Progenitor cell of endocrine pancreas (in vitro differentiated cells): ENCODE measurements around the gene NR2F6. TPM values are rescaled to one million over a fixed set of nuclear protein-coding genes. Genes with fewer than 3 reads are reported as not detected.

Source experiments
- DNase-seq: peaks from one replicate; pipeline ENCODE4 v3.0.0; 2021; ENCODE audit warnings: low spot score; ENCODE audit not compliant: unreplicated experiment
- H3K27ac Mint-ChIP-seq: 2 replicates; pipeline ENCODE4 v1.8.0; 2021; ENCODE audit warnings: mild to moderate bottlenecking, moderate library complexity, mixed read lengths
- H3K27me3 Mint-ChIP-seq: 2 replicates; pipeline ENCODE4 v1.8.0; 2021; ENCODE audit warnings: mixed read lengths
- H3K36me3 Mint-ChIP-seq: 2 replicates; pipeline ENCODE4 v1.8.0; 2022; ENCODE audit warnings: mixed read lengths; ENCODE audit not compliant: insufficient read depth
- H3K4me1 Mint-ChIP-seq: 2 replicates; pipeline ENCODE4 v1.8.0; 2021; ENCODE audit warnings: low read depth, mixed read lengths
- H3K4me3 Mint-ChIP-seq: 2 replicates; pipeline ENCODE4 v1.8.0; 2021; ENCODE audit warnings: low read depth, mild to moderate bottlenecking, moderate library complexity, mixed read lengths
- H3K9me3 Mint-ChIP-seq: 2 replicates; pipeline ENCODE4 v1.8.0; 2021; ENCODE audit warnings: low read depth, mixed read lengths
- total RNA-seq: library from RNA; stranded (reverse); gene quantifications from 2 replicates; pipeline ENCODE4 v1.2.1, GENCODE V29; 2021
- TF ChIP-seq, protein P1 (sequence below): fragments of 200-600 bp; sonication (generic); IDR thresholded peaks from one replicate; pipeline ENCODE4 v1.5.0; 2021; ENCODE audit warnings: antibody characterized with exemption, mild to moderate bottlenecking; ENCODE audit not compliant: unreplicated experiment

NR2F6 gene
- total RNA-seq, 1 donor from 2014 or later = 150 TPM

DNA sequence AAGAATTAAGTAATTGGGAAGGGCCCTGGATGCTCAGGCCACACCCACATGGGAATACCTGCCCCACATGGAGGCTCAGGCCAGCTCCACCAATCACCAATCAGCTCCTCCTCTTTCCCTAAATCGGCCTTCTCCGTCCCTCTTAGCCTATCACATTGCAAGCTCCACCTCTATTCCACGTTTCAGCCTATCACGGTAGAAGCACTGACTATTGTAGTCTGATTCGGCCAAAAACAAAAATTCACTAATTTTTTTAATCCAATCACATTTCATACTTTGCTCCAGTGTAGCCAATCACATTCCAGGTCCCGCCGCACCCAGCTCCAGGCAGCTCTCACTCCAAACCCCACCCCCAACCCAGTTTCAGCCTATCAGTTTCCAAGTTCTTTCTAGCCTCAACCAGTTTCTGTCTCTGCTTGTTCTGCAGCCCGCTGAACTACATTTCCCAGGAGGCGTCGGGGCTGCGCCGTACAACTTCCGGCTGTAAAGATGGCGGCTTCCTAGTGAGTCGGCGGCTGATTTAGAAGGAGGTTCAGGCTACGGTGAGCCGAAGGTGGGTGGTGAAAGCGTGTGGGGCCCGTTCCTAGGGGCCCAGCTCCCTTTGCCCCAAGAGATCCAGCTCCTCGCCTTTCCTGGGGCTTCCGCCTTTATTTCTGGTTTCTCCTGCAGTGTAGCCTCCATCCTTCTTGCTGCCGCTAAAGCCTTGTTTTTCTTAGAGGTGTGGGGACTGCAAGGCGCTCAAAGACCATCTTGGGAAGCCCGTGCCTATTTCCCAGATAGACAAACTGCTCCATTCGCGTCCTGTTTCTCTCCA lies 21.5 kb upstream of the NR2F6 start, which contains the start of gene BABAM1:
Gene BABAM1 (plus strand): TSS at position 469 of the 814 bp plus-strand sequence. CDS start 1,364 bp downstream, outside the sequence.
- Mint-ChIP-seq H3K4me1 (peaks cover 6% of the 10 kb centered on the region), H3K27ac (peak within 1 kb of the TSS; percentile 91), H3K36me3 (peaks cover 6% of the 10 kb centered on the region), H3K9me3 (peaks cover 4% of the 10 kb centered on the region), H3K4me3 (peak within 1 kb of the TSS; percentile 93), H3K27me3 (no peaks in the 10 kb centered on the region)
- DNase-seq = peak; percentile 87
- TF ChIP-seq, protein P1, sequence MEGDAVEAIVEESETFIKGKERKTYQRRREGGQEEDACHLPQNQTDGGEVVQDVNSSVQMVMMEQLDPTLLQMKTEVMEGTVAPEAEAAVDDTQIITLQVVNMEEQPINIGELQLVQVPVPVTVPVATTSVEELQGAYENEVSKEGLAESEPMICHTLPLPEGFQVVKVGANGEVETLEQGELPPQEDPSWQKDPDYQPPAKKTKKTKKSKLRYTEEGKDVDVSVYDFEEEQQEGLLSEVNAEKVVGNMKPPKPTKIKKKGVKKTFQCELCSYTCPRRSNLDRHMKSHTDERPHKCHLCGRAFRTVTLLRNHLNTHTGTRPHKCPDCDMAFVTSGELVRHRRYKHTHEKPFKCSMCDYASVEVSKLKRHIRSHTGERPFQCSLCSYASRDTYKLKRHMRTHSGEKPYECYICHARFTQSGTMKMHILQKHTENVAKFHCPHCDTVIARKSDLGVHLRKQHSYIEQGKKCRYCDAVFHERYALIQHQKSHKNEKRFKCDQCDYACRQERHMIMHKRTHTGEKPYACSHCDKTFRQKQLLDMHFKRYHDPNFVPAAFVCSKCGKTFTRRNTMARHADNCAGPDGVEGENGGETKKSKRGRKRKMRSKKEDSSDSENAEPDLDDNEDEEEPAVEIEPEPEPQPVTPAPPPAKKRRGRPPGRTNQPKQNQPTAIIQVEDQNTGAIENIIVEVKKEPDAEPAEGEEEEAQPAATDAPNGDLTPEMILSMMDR = no peak

DNA sequence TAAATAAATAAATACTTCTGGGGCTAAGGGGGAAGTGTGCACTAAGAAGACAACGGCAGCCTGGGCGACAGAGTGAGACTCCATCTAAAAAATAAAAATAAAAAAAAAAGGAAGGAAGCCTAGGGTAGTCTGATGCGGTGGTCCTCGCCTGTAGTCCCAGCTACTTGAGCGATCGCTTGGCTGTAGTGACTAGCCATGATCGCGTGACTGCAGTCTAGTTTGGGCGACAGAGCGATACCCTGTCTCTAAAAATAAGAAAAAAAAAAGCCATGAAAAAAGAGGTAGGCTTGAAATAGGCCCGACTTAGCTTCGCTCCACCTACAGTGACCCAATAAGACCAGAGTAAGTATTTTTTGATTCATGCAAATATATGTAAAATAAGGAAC lies 20.9 kb upstream of the NR2F6 start:
- Mint-ChIP-seq H3K27ac (peak overlapping the region; percentile 91), H3K4me3 (peak overlapping the region; percentile 93), H3K27me3 (no peaks in the 10 kb centered on the region), H3K4me1 (peaks cover 6% of the 10 kb centered on the region), H3K36me3 (peaks cover 6% of the 10 kb centered on the region), H3K9me3 (peaks cover 4% of the 10 kb centered on the region)
- no peak for DNase-seq
- TF ChIP-seq, protein P1 = no peak

DNA sequence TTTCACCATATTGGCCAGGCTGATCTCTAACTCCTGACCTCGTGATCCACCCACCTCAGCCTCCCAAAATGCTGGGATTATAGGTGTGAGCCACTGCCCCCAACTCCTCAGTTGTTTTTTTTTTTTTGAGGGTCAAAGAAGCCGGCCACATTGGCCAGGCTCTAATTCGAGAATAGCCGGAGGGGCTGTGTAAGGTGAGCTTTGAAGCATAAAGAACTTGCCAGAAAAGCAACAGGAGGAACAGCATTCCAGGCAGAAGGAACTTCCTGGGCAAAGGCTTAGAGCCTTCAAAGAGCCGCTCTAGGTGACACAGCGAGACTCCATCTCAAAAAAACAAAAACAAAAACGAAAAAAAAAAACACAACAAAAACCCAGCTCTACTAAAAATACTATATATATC lies 20.3 kb upstream of the NR2F6 start:
- Mint-ChIP-seq H3K27me3 (no peaks in the 10 kb centered on the region), H3K36me3 (peaks cover 2% of the 10 kb centered on the region), H3K4me1 (peaks cover 6% of the 10 kb centered on the region), H3K4me3 (no peak overlapping the region), H3K27ac (no peak overlapping the region), H3K9me3 (peaks cover 4% of the 10 kb centered on the region)
- TF ChIP-seq, protein P1 = no peak
- DNase-seq = no peak

DNA sequence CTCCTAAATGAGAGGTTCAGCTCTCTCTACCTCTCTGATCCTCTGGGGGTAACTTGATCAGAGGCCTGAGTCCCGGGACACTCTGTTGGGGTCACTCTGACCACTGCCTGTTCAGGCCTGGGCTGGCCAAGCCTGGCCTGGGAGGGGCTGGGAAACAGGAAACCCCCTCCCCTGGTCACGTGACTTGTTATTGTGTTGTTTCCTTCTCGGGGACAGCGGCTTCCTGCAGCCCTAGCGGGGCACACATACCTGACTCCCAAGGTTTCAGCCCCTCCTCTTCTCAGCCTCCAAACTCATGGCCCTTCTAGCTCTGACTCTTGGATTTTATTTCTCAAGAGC lies 18.9 kb upstream of the NR2F6 start, which contains the start of gene USHBP1:
Gene USHBP1 (minus strand): TSS at position 105 of the 339 bp plus-strand sequence. CDS start 446 bp downstream, outside the sequence.
- Mint-ChIP-seq H3K9me3 (peaks cover 4% of the 10 kb centered on the region), H3K4me3 (no peak within 1 kb of the TSS), H3K27ac (no peak within 1 kb of the TSS), H3K27me3 (peaks cover 3% of the 10 kb centered on the region), H3K4me1 (peaks cover 6% of the 10 kb centered on the region), H3K36me3 (no peaks in the 10 kb centered on the region)
- TF ChIP-seq, protein P1 = no peak
- no peak for DNase-seq

DNA sequence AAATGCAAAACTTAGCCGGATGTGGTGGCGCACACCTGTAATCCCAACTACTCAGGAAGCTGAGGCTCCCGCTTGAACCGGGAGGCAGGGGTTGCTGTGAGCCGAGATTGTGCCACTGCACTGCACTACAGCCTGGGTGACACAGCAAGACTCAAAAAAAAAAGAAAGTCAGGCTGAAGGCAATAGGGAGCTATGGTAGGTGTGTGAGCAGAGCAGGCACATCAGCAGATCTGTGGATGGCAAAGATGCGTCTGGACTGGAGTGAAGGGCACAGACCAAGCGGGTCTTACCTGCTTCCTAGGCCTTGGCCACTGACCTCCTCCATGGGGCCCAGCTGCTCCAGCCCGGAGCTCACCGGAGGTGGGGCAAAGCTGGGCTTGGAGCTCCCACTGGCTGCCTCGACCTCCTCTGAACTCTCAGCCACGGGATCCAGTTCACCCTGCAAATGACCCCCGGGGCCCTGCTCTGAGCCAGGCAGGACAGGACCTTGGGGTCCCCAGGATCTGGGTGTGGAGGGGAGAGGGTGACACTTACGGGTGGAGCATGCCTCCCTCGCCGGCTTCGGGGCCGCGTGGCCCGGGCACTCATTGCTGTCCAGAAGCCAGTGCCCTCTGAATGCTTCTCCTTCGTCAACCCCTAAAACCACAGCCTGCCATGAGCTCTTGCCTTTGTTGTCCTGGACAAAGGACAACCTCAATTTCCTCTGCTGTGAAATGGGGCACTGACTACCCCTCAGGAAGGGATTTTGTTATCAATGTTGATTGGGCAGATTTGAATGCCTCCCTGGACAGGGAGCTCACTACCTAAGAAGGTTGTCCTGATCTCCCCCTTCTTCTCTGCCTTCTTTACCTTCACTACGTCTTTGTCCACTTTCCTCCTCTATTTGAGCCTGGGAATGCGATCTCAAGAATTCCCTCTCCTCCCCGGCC lies 18.3 kb upstream of the NR2F6 start:
- Mint-ChIP-seq H3K36me3 (no peaks in the 10 kb centered on the region), H3K27me3 (peaks cover 3% of the 10 kb centered on the region), H3K4me1 (peaks cover 6% of the 10 kb centered on the region), H3K4me3 (no peak overlapping the region), H3K27ac (no peak overlapping the region), H3K9me3 (peaks cover 4% of the 10 kb centered on the region)
- DNase-seq = no peak
- TF ChIP-seq, protein P1 = no peak
